Measurements from ENCODE around the gene RARRES2.

DNA sequence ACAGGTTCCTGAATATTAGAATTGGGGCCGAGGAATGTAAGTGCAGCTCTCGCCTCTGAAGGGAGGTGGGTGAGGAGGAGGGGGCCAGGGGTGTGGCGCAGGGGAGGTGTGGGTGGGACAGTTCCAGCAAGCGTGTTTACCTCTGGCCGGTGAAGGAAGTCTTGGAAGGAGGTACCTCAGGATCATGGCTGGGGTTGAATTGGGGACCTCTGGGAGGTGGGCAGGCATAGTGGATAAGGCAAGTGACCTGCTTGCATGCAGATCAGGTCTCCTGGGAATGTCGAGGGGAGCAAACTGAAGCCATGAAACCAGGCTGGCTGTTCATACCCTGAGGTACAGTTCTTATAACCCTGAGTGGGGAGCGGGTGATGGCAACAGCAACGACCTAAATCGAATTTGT lies 39.7 kb upstream of the RARRES2 start:
- TF ChIP-seq, protein P1, sequence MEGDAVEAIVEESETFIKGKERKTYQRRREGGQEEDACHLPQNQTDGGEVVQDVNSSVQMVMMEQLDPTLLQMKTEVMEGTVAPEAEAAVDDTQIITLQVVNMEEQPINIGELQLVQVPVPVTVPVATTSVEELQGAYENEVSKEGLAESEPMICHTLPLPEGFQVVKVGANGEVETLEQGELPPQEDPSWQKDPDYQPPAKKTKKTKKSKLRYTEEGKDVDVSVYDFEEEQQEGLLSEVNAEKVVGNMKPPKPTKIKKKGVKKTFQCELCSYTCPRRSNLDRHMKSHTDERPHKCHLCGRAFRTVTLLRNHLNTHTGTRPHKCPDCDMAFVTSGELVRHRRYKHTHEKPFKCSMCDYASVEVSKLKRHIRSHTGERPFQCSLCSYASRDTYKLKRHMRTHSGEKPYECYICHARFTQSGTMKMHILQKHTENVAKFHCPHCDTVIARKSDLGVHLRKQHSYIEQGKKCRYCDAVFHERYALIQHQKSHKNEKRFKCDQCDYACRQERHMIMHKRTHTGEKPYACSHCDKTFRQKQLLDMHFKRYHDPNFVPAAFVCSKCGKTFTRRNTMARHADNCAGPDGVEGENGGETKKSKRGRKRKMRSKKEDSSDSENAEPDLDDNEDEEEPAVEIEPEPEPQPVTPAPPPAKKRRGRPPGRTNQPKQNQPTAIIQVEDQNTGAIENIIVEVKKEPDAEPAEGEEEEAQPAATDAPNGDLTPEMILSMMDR (conservative IDR thresholded peaks at IDR 0.05): no peak
- TF ChIP-seq EZH2 (IDR thresholded peaks at IDR 0.05; ENCODE audit: low read depth): no peak

All from PC-9 (cell line).